Measurements from ENCODE around the gene MRNIP. TPM values are rescaled to one million over a fixed set of nuclear protein-coding genes. Genes with fewer than 3 reads are reported as not detected.

The MRNIP gene
- polyA plus RNA-seq, 1 donor (not counting 4 experiments of a cell fraction or from before 2014, with no cell fraction given), result 14.9 TPM

DNA sequence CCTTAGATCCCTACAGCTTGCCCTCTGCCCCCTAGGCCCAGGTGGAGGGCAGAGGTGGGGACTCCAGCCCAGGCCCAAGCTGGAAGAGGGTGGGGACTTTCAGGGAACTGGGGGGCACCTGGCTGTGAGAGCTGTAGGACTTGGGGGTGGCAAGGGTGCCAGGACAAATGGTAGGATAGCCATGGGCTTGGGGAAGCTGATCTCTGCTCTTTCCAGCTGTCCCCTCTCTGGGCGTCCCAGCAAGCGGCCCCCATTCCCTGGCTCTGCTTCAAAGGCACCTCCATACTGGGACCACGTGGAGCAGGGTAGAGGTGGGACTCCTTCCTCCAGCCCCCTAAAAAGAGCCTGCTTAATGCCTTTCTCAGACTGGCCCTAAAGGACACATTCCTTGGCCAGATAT lies 64.4 kb downstream of the MRNIP start:
- H3K9me3 ChIP-seq (ENCODE audit: control insufficient read depth, low read depth, low read length), result no peaks in the 10 kb centered on the region
- peaks cover 15 to 16% of the 10 kb centered on the region in 2 experiments for H3K36me3 ChIP-seq (ENCODE audit: control insufficient read depth in 2 of 2, extremely low read depth in 1 of 2, insufficient read depth in 2 of 2, low read length in 2 of 2)
- H3K4me1 ChIP-seq (ENCODE audit: control insufficient read depth, extremely low read depth, insufficient read depth, low read length), result peaks cover 22% of the 10 kb centered on the region
- no peak for TF ChIP-seq EZH2 (IDR thresholded peaks at IDR 0.05; ENCODE audit: low read length)
- TF ChIP-seq, protein P1, sequence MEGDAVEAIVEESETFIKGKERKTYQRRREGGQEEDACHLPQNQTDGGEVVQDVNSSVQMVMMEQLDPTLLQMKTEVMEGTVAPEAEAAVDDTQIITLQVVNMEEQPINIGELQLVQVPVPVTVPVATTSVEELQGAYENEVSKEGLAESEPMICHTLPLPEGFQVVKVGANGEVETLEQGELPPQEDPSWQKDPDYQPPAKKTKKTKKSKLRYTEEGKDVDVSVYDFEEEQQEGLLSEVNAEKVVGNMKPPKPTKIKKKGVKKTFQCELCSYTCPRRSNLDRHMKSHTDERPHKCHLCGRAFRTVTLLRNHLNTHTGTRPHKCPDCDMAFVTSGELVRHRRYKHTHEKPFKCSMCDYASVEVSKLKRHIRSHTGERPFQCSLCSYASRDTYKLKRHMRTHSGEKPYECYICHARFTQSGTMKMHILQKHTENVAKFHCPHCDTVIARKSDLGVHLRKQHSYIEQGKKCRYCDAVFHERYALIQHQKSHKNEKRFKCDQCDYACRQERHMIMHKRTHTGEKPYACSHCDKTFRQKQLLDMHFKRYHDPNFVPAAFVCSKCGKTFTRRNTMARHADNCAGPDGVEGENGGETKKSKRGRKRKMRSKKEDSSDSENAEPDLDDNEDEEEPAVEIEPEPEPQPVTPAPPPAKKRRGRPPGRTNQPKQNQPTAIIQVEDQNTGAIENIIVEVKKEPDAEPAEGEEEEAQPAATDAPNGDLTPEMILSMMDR (optimal IDR thresholded peaks at IDR 0.05 in 1 of 3, IDR thresholded peaks at IDR 0.05 in 1 of 3, conservative IDR thresholded peaks at IDR 0.05 in 1 of 3; ENCODE audit: extremely low read depth in 1 of 3, insufficient read depth in 2 of 3, low read length in 3 of 3), result no peak
- no peaks in the 10 kb centered on the region for H3K27me3 ChIP-seq (ENCODE audit: control insufficient read depth, extremely low read depth, insufficient read depth, low read length)
- FAIRE-seq (no peak), DNase-seq (ENCODE audit: low read depth, low spot score) (no peak)
- H3K4me2 ChIP-seq (ENCODE audit: control insufficient read depth, extremely low read depth, insufficient read depth, low read depth, low read length), result no peak overlapping the region
- H3K9ac ChIP-seq (ENCODE audit: control insufficient read depth, extremely low read depth, insufficient read depth, low read length), result no peak overlapping the region
- no peaks in the 10 kb centered on the region for H4K20me1 ChIP-seq (ENCODE audit: control insufficient read depth, extremely low read depth, insufficient read depth, low read length)
- no peak overlapping the region for H2AFZ ChIP-seq (ENCODE audit: control insufficient read depth, low read length)
- dilution Hi-C loops (cut with MboI; ENCODE audit: extremely low pct_ligation_motif_present, low sequenced_read_pairs), result no loop called here
- H3K9me1 ChIP-seq (ENCODE audit: control insufficient read depth, extremely low read depth, insufficient read depth, low read length), result no peaks in the 10 kb centered on the region
- no peak overlapping the region for H3K4me3 ChIP-seq (ENCODE audit: control insufficient read depth in 2 of 3, extremely low read depth in 1 of 3, insufficient read depth in 2 of 3, low read depth in 1 of 3, low read length in 3 of 3)
- H3K79me2 ChIP-seq (ENCODE audit: control insufficient read depth, insufficient read depth, low read length), result no peaks in the 10 kb centered on the region
- no peak overlapping the region for H3K27ac ChIP-seq (ENCODE audit: control insufficient read depth, insufficient read depth, low read length)

DNA sequence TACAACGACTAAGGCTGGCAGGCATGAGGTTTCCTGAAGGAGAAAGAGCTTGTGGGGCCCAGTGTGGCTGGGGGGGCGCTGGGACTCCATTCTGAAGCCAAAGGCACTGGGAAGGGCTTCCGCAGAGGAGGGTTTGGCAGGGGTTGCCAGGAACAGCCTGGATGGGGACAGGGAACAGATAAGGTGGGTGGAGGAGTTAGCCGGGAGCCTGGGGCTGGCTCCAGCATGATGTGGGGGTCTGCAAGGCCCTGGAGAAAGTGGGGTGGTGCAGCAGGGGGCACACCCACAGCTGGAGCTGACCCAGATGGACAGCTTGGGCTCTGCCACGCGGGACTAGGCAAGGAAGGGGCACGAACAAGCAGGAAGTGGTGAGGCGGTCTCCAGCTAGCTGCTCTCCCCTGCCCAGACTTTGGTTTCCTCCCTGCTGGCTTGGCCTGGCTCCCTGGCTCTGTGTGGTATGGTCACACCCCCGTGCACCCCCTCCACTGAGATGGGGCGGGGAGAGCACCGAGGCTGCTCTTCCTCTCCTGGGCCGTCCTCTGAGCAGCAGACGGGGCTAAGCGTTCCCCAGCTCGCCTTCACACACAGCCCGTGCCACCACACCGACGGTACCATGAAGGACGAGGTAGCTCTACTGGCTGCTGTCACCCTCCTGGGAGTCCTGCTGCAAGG lies 65.0 kb downstream of the MRNIP start, which contains the start of gene LTC4S:
TSS of gene LTC4S (plus strand) at position 519 of the 672 bp plus-strand sequence. CDS start at position 614, 95 bp downstream.
- dilution Hi-C loops (cut with MboI; ENCODE audit: extremely low pct_ligation_motif_present, low sequenced_read_pairs), result no loop called here
- FAIRE-seq, result peak; percentile 52
- H3K9me3 ChIP-seq (ENCODE audit: control insufficient read depth, low read depth, low read length), result no peaks in the 10 kb centered on the region
- no peak for TF ChIP-seq EZH2 (IDR thresholded peaks at IDR 0.05; ENCODE audit: low read length)
- TF ChIP-seq, protein P1 (optimal IDR thresholded peaks at IDR 0.05 in 1 of 3, IDR thresholded peaks at IDR 0.05 in 1 of 3, conservative IDR thresholded peaks at IDR 0.05 in 1 of 3; ENCODE audit: extremely low read depth in 1 of 3, insufficient read depth in 2 of 3, low read length in 3 of 3), result no peak
- no peaks in the 10 kb centered on the region for H4K20me1 ChIP-seq (ENCODE audit: control insufficient read depth, extremely low read depth, insufficient read depth, low read length)
- H3K27ac ChIP-seq (ENCODE audit: control insufficient read depth, insufficient read depth, low read length), result no peak within 1 kb of the TSS
- H3K9me1 ChIP-seq (ENCODE audit: control insufficient read depth, extremely low read depth, insufficient read depth, low read length), result no peaks in the 10 kb centered on the region
- H3K4me3 ChIP-seq (ENCODE audit: control insufficient read depth in 2 of 3, extremely low read depth in 1 of 3, insufficient read depth in 2 of 3, low read depth in 1 of 3, low read length in 3 of 3), result no peak within 1 kb of the TSS
- peaks cover 10 to 14% of the 10 kb centered on the region in 2 experiments for H3K36me3 ChIP-seq (ENCODE audit: control insufficient read depth in 2 of 2, extremely low read depth in 1 of 2, insufficient read depth in 2 of 2, low read length in 2 of 2)
- H3K27me3 ChIP-seq (ENCODE audit: control insufficient read depth, extremely low read depth, insufficient read depth, low read length), result no peaks in the 10 kb centered on the region
- no peaks in the 10 kb centered on the region for H3K79me2 ChIP-seq (ENCODE audit: control insufficient read depth, insufficient read depth, low read length)
- no peak within 1 kb of the TSS for H3K9ac ChIP-seq (ENCODE audit: control insufficient read depth, extremely low read depth, insufficient read depth, low read length)
- peak within 1 kb of the TSS; percentile 12 for H2AFZ ChIP-seq (ENCODE audit: control insufficient read depth, low read length)
- no peak for DNase-seq (ENCODE audit: low read depth, low spot score)
- H3K4me1 ChIP-seq (ENCODE audit: control insufficient read depth, extremely low read depth, insufficient read depth, low read length), result peaks cover 22% of the 10 kb centered on the region
- H3K4me2 ChIP-seq (ENCODE audit: control insufficient read depth, extremely low read depth, insufficient read depth, low read depth, low read length), result peak within 1 kb of the TSS; percentile 75
